HG03175 (cell line): Measurements from ENCODE around the gene ABCC4.
"Not testable (repeated sequence)": the region's sequence is repeated elsewhere in the genome, so short reads cannot be mapped to it uniquely, and the experiment has no call there.

Source experiments
- ATAC-seq: cut with Tn5 transposase; IDR thresholded peaks from one replicate; pipeline ENCODE4 v1.9.1; 2021; ENCODE audit warnings: mild to moderate bottlenecking, moderate library complexity; ENCODE audit not compliant: unreplicated experiment

ABCC4 gene

GRCh38 chr13:95300625-95301182 is 547 bp downstream of the ABCC4 start:
- ATAC-seq = peak; percentile 40

- ATAC-seq = no peak
Measured at GRCh38 chr13:95298971-95299621, 2.2 kb downstream of the ABCC4 start.

GRCh38 chr13:95298169-95298965 is 2.9 kb downstream of the ABCC4 start:
- no peak for ATAC-seq

GRCh38 chr13:95296326-95296925 is 4.8 kb downstream of the ABCC4 start:
- no peak for ATAC-seq

- ATAC-seq = no peak
Measured at GRCh38 chr13:95295026-95295425, 6.2 kb downstream of the ABCC4 start.

- ATAC-seq = no peak
Measured at GRCh38 chr13:95292622-95293021, 8.6 kb downstream of the ABCC4 start.

GRCh38 chr13:95289901-95290300 is 11.3 kb downstream of the ABCC4 start:
- not testable (repeated sequence) for ATAC-seq

GRCh38 chr13:95289020-95289444 is 12.2 kb downstream of the ABCC4 start:
- no peak for ATAC-seq

- ATAC-seq = no peak
Measured at GRCh38 chr13:95284436-95284835, 16.8 kb downstream of the ABCC4 start.

- ATAC-seq = no peak
Measured at GRCh38 chr13:95279016-95279415, 22.2 kb downstream of the ABCC4 start.

GRCh38 chr13:95276037-95276505 is 25.2 kb downstream of the ABCC4 start:
- ATAC-seq = no peak

- ATAC-seq = no peak
Measured at GRCh38 chr13:95275322-95276036, 25.8 kb downstream of the ABCC4 start.

- not testable (repeated sequence) for ATAC-seq
Measured at GRCh38 chr13:95273592-95274132, 27.6 kb downstream of the ABCC4 start.

- ATAC-seq = not testable (repeated sequence)
Measured at GRCh38 chr13:95272076-95272475, 29.2 kb downstream of the ABCC4 start.

GRCh38 chr13:95269756-95270155 is 31.5 kb downstream of the ABCC4 start:
- no peak for ATAC-seq

- ATAC-seq = not testable (repeated sequence)
Measured at GRCh38 chr13:95268343-95269065, 32.7 kb downstream of the ABCC4 start.

GRCh38 chr13:95267662-95268342 is 33.4 kb downstream of the ABCC4 start:
- no peak for ATAC-seq

- ATAC-seq = no peak
Measured at GRCh38 chr13:95264225-95264624, 37.0 kb downstream of the ABCC4 start.

- ATAC-seq = no peak
Measured at GRCh38 chr13:95262837-95263384, 38.3 kb downstream of the ABCC4 start.
